Measurements from ENCODE around the gene ZNF836.

Gene ZNF836

DNA sequence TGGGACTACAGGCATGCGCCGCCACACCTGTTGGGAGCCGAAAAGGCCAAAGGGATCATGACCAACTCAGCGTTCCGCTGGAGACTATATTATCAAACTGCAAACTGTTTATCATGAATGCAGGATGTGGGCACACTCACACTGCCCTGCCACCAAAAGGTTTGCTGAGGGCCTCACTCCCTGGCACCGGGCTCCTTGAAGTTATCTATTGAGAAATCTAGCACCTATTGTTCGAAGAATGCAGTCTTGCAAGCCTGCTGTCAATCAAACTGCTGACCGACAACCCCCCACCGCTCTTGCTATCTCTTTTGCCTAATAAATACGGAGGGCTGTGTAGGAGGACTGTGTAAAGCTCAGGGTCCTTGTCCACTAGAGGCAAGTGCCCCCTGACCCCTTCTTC is 5.2 kb upstream of the ZNF836 start:
- H3K4me1 ChIP-seq (ENCODE audit: control insufficient read depth, insufficient read depth, low read length), result peaks cover 5% of the 10 kb centered on the region
- H3K4me2 ChIP-seq (ENCODE audit: low read length), result no peak overlapping the region

DNA sequence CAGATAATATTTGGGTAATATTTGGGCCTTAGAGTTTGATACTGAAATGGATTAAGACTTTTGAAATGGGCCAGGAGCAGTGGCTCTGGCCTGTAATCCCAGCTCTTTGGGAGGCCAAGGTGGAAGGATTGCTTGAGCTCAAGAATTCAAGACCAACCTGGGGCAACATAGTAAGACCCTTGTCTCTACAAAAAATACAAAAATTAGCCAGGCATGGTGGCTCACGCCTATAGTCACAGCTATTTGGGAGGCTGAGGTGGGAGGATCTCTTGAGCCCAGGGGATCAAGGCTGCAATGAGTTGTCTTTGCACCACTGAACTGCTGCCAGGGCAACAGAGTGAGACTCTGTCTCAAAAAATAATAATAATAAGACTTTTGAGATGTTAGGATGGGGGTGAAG is 926 bp upstream of the ZNF836 start:
- Histone ChIP-seq H3K4me3 (ENCODE audit: low read length) (no peak overlapping the region), H3K4me1 (ENCODE audit: control insufficient read depth, insufficient read depth, low read length) (peaks cover 5% of the 10 kb centered on the region), H3K36me3 (ENCODE audit: insufficient read depth, low read length) (peaks cover 12% of the 10 kb centered on the region), H3K27me3 (ENCODE audit: control insufficient read depth, insufficient read depth, low read length) (no peaks in the 10 kb centered on the region), H3K4me2 (ENCODE audit: low read length) (peak overlapping the region; percentile 96), H3K9me3 (replicated peaks; ENCODE audit: low read length) (no peaks in the 10 kb centered on the region), H3K9ac (ENCODE audit: low read depth, low read length) (no peak overlapping the region)

More for the DNA sequence above, 5.2 kb upstream of the ZNF836 start:
- H3K36me3 ChIP-seq (ENCODE audit: insufficient read depth, low read length), result no peaks in the 10 kb centered on the region
- H3K27me3 ChIP-seq (ENCODE audit: control insufficient read depth, insufficient read depth, low read length), result no peaks in the 10 kb centered on the region
- no peak overlapping the region for H3K9ac ChIP-seq (ENCODE audit: low read depth, low read length)
- no peaks in the 10 kb centered on the region for H3K9me3 ChIP-seq (replicated peaks; ENCODE audit: low read length)
- H3K4me3 ChIP-seq (ENCODE audit: low read length), result no peak overlapping the region

DNA sequence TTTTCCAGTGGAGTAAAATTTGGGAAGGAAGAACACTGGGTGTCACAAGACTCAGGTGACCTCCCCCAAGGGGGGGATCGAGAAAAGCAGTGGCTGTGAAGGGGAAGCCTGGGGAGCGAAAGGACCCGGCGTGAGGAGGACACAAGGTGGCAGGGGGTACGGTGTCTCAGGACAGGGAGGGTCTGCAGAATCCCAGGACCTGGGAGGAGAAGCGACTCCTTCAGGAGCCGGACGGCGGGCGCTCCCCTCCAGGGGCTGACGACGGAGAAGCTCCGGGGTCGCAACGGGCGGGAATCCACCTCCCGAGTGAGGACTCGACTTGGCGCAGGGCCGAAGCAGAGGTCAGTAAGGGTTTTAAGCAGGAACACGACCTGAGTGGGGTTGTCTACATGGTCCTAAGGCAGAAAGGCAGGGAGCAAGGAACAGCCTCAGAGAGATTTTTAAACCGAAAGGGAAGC is 529 bp downstream of the ZNF836 start:
- Histone ChIP-seq H3K36me3 (ENCODE audit: insufficient read depth, low read length) (peaks cover 13% of the 10 kb centered on the region), H3K27me3 (ENCODE audit: control insufficient read depth, insufficient read depth, low read length) (no peaks in the 10 kb centered on the region), H3K4me3 (ENCODE audit: low read length) (peak overlapping the region; percentile 100), H3K9me3 (replicated peaks; ENCODE audit: low read length) (no peaks in the 10 kb centered on the region), H3K4me1 (ENCODE audit: control insufficient read depth, insufficient read depth, low read length) (peaks cover 5% of the 10 kb centered on the region), H3K9ac (ENCODE audit: low read depth, low read length) (peak overlapping the region; percentile 89), H3K4me2 (ENCODE audit: low read length) (peak overlapping the region; percentile 96)

DNA sequence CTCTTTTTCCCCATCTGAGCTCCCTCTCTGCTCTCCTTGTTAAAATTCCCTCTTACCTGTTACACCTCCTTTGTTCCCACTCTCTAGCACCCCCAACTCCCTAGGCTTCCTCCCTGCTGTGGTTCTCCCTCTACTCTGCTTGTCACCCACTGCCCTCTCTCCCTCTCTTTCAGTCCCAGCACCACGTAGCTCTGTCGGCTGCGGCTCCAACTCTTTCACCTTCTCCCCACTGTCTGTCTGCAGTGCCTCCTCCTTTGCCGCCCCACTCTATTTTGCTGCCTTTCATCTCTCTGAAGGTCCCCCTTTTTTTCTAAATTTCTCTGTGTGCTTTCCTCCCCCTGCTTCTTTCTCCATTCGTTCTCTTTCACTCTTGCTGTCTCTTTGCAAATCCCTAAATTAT is 1.1 kb downstream of the ZNF836 start:
- peak overlapping the region; percentile 96 for H3K4me2 ChIP-seq (ENCODE audit: low read length)
- peak overlapping the region; percentile 100 for H3K4me3 ChIP-seq (ENCODE audit: low read length)
- peak overlapping the region; percentile 89 for H3K9ac ChIP-seq (ENCODE audit: low read depth, low read length)
- H3K9me3 ChIP-seq (replicated peaks; ENCODE audit: low read length), result no peaks in the 10 kb centered on the region
- H3K27me3 ChIP-seq (ENCODE audit: control insufficient read depth, insufficient read depth, low read length), result no peaks in the 10 kb centered on the region
- peaks cover 17% of the 10 kb centered on the region for H3K36me3 ChIP-seq (ENCODE audit: insufficient read depth, low read length)
- H3K4me1 ChIP-seq (ENCODE audit: control insufficient read depth, insufficient read depth, low read length), result peaks cover 5% of the 10 kb centered on the region

DNA sequence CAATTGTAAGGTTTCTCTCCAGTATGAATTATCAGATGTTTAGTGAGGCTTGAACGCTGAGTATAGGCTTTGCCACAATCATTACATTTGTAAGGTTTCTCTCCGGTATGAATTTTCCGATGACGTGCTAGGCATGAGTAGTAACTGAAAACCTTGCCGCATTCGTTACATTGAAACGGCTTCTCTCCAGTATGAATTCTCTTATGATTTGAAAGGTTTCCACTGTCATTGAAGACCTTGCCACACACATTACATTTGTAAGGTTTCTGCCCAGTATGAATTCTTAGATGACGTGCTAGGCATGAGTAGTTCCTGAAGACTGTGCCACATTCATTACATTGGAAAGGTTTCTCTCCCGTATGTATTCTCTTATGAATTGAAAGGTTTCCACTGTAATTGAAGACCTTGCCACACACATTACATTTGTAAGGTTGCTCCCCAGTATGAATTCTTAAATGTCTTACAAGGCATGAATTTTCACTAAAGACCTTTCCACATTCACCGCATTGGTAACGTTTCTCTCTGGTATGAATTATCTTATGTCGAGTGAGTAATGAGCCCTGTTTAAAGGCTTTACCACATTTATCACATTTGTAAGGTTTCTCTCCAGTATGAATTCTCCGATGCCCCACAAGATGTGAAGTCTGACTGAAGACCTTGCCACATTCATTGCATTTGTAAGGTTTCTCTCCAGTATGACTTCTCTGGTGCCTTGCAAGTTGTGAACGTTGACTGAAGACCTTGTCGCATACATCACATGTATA is 15.6 kb downstream of the ZNF836 start:
- H3K36me3 ChIP-seq (ENCODE audit: insufficient read depth, low read length), result peaks cover 28% of the 10 kb centered on the region
- no peaks in the 10 kb centered on the region for H3K27me3 ChIP-seq (ENCODE audit: control insufficient read depth, insufficient read depth, low read length)
- H3K4me3 ChIP-seq (ENCODE audit: low read length), result no peak overlapping the region
- no peaks in the 10 kb centered on the region for H3K4me1 ChIP-seq (ENCODE audit: control insufficient read depth, insufficient read depth, low read length)
- peaks cover 56% of the 10 kb centered on the region for H3K9me3 ChIP-seq (replicated peaks; ENCODE audit: low read length)
- H3K9ac ChIP-seq (ENCODE audit: low read depth, low read length), result no peak overlapping the region
- H3K4me2 ChIP-seq (ENCODE audit: low read length), result no peak overlapping the region

DNA sequence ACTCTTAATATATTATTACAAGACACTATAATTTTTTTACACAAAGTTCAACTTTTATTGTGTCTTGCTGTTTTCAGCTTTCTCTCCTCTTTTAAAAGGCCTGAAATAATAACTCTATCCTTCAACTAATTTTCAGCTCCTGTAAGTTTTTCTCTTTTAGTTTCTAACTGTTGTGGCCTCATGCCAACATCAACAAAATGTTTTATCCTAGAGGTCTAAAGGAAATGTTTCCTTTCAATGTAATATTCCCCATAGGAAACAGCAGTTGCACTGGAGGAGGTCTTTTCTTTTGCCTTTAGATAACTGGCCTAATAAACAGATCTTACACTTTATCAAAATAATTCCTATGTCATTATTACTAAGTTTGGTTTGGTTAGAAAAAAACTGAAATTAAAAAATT is 23.2 kb downstream of the ZNF836 start:
- Histone ChIP-seq H3K4me3 (ENCODE audit: low read length) (no peak overlapping the region), H3K4me1 (ENCODE audit: control insufficient read depth, insufficient read depth, low read length) (no peaks in the 10 kb centered on the region), H3K27me3 (ENCODE audit: control insufficient read depth, insufficient read depth, low read length) (no peaks in the 10 kb centered on the region), H3K9ac (ENCODE audit: low read depth, low read length) (no peak overlapping the region), H3K9me3 (replicated peaks; ENCODE audit: low read length) (peaks cover 17% of the 10 kb centered on the region), H3K4me2 (ENCODE audit: low read length) (no peak overlapping the region), H3K36me3 (ENCODE audit: insufficient read depth, low read length) (no peaks in the 10 kb centered on the region)

DNA sequence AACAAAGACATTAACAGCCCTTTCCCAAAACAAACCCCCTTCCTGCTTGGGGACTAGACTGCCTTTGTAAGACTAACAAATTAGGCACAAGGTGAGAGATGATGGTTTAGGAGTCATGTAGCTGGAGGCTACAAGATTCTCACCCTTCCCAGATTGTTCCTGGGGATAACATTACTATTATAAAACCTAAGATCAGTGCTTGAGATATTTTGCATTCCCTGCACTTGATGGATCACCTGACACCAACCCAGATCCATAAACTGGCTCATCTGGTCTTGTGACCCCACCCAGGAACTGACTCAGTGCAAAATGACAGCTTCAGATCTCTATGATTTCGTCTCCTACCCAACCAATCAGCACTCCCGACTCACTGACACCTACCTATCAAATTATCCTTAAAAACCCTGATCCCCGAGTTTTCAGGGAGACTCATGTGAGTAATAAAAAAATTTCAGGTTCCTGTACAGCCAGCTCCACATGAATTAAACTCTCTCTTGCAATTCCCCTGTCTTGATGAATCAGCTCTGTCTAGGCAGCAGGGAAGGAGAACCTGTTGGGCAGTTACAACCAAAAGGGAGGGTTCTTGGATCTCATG is 29.3 kb downstream of the ZNF836 start:
- no peaks in the 10 kb centered on the region for H3K27me3 ChIP-seq (ENCODE audit: control insufficient read depth, insufficient read depth, low read length)
- no peak overlapping the region for H3K4me2 ChIP-seq (ENCODE audit: low read length)
- H3K9me3 ChIP-seq (replicated peaks; ENCODE audit: low read length), result peaks cover 4% of the 10 kb centered on the region
- no peak overlapping the region for H3K9ac ChIP-seq (ENCODE audit: low read depth, low read length)
- no peaks in the 10 kb centered on the region for H3K36me3 ChIP-seq (ENCODE audit: insufficient read depth, low read length)
- no peak overlapping the region for H3K4me3 ChIP-seq (ENCODE audit: low read length)
- H3K4me1 ChIP-seq (ENCODE audit: control insufficient read depth, insufficient read depth, low read length), result peaks cover 5% of the 10 kb centered on the region

DNA sequence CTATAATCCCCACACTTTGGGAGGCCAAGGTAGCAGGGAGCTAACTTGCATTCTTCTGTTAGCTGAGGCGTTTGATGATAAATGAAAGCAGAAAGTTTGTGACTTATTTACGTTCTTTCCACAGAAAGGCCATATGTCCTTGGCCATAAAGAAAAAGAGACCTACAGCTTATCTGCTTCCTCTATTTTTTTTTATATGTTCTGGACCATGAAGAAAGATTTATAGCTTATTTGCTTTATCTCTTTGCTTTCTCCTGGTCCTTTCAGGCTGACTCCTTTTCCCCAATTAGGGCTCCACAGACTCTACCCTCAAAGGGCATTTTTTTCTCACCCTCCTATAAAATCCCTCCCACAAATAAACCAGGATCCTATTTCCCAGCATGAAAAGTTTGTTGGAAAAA is 30.2 kb downstream of the ZNF836 start:
- H3K36me3 ChIP-seq (ENCODE audit: insufficient read depth, low read length), result no peaks in the 10 kb centered on the region

DNA sequence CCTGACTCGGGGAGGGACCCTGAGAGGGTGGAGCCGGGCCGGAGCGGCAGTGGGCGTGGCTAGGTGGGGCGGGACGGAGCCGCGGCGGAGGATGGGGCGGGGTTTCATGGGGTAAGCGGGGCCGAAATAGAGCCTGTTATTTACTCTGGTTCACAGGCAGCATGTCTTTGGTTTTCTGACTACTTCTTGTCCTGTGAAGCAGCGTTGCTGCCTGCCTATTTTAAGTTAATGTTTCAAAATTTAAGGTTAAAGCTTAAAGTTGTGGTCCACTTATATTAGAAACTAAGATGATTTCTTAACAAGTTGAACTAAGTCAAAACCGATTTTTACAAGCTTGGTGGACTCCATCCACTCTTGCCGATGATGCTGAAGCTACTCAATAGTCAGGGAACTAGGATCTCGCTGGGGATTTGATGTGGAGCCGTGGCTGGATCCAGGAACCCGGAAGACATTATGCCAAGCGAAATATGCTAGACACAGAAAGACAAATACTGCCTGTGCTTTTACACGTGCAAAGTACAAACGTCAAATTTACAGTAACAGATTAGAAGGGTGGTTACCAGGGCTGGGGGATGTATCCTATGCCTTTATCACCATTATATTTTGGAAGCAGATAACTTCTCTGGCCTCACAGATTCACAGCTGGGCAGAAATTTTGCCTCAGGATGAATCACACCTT is 31.2 kb downstream of the ZNF836 start:
- Histone ChIP-seq H3K4me1 (ENCODE audit: control insufficient read depth, insufficient read depth, low read length) (peaks cover 5% of the 10 kb centered on the region), H3K9ac (ENCODE audit: low read depth, low read length) (peak overlapping the region; percentile 19), H3K27me3 (ENCODE audit: control insufficient read depth, insufficient read depth, low read length) (no peaks in the 10 kb centered on the region), H3K36me3 (ENCODE audit: insufficient read depth, low read length) (peaks cover 6% of the 10 kb centered on the region), H3K4me3 (ENCODE audit: low read length) (peak overlapping the region; percentile 42), H3K4me2 (ENCODE audit: low read length) (peak overlapping the region; percentile 56), H3K9me3 (replicated peaks; ENCODE audit: low read length) (peaks cover 3% of the 10 kb centered on the region)

More for the DNA sequence above, 30.2 kb downstream of the ZNF836 start:
- Histone ChIP-seq H3K4me3 (ENCODE audit: low read length) (no peak overlapping the region), H3K4me2 (ENCODE audit: low read length) (no peak overlapping the region), H3K9ac (ENCODE audit: low read depth, low read length) (no peak overlapping the region), H3K9me3 (replicated peaks; ENCODE audit: low read length) (peaks cover 3% of the 10 kb centered on the region), H3K27me3 (ENCODE audit: control insufficient read depth, insufficient read depth, low read length) (no peaks in the 10 kb centered on the region), H3K4me1 (ENCODE audit: control insufficient read depth, insufficient read depth, low read length) (peaks cover 5% of the 10 kb centered on the region)

DNA sequence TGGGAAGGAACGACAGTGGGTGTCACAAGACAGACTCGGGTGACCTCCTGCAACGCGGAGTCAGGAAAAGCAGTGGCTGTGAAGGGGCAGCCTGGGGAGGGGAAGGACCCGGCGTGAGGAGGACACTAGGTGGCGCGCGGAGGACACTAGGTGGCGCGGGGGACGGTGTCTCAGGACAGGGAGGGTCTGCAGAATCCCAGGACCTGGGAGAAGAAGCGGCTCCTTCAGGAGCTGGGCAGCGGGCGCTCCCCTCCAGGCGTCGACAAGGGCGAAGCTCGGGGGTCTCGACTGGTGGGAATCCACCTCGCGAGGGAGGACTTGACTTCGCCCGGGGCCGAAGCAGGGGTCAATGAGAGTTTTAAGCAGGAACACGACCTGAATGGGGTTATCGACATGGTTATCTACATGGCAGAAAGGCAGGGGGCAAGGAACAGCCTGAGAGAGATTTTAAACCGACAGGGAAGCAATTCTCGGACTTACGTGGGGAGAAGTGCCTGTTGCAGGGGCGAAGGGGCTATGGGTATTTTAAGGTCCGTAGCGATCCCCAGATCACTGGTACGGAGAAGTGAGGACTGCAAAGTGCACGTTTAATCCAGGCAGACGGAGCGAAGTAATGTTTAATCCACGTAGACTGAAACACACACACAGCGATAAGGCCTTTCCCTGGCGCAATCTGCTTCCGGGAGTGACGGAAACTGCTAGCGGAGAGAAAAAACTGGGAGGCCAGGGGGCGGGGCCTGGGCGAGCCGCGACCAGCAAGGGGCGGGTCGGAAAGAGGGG is 32.0 kb downstream of the ZNF836 start, which contains the start of gene ZNF616:
ZNF616 (minus strand) TSS at position 687 of the 780 bp plus-strand sequence. CDS start 9,426 bp downstream, outside the sequence.
- Histone ChIP-seq H3K36me3 (ENCODE audit: insufficient read depth, low read length) (peaks cover 14% of the 10 kb centered on the region), H3K4me2 (ENCODE audit: low read length) (peak within 1 kb of the TSS; percentile 90), H3K4me1 (ENCODE audit: control insufficient read depth, insufficient read depth, low read length) (peaks cover 5% of the 10 kb centered on the region), H3K4me3 (ENCODE audit: low read length) (peak within 1 kb of the TSS; percentile 89), H3K27me3 (ENCODE audit: control insufficient read depth, insufficient read depth, low read length) (no peaks in the 10 kb centered on the region), H3K9ac (ENCODE audit: low read depth, low read length) (peak within 1 kb of the TSS; percentile 96), H3K9me3 (replicated peaks; ENCODE audit: low read length) (peaks cover 8% of the 10 kb centered on the region)

DNA sequence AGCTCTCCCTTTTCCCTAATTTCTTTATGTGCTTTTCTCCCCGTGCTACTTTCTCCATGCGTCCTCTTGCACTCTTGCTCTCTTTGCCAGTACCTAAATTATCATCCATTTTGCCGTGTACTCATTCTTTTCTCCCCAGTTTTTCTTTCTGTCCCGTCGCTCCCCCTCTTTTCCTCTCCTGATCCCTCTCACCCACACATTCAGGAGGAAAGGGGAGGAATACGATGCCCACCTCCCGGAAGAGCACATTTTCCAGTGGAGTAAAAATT is 32.5 kb downstream of the ZNF836 start:
- Histone ChIP-seq H3K27me3 (ENCODE audit: control insufficient read depth, insufficient read depth, low read length) (no peaks in the 10 kb centered on the region), H3K4me1 (ENCODE audit: control insufficient read depth, insufficient read depth, low read length) (peaks cover 5% of the 10 kb centered on the region), H3K4me2 (ENCODE audit: low read length) (peak overlapping the region; percentile 90), H3K9ac (ENCODE audit: low read depth, low read length) (peak overlapping the region; percentile 96), H3K9me3 (replicated peaks; ENCODE audit: low read length) (peaks cover 8% of the 10 kb centered on the region), H3K36me3 (ENCODE audit: insufficient read depth, low read length) (peaks cover 16% of the 10 kb centered on the region), H3K4me3 (ENCODE audit: low read length) (peak overlapping the region; percentile 89)

Measured in skeletal muscle satellite cell (primary cell).